Upper lobe of left lung (tissue), 6 donors: ENCODE data around the gene CRTC1. TPM values are rescaled to one million over a fixed set of nuclear protein-coding genes. Genes with fewer than 3 reads are reported as not detected.

ENCODE experiments used
- ATAC-seq, 2 donors: fragments of 200-7000 bp; cut with Tn5 transposase; one replicate each; pipeline ENCODE4 v1.9.1; 2022; ENCODE audit warnings: mild to moderate bottlenecking in 2 of 2, moderate library complexity in 2 of 2; ENCODE audit not compliant: low FRiP score in 2 of 2
- DNase-seq, 2 donors: peaks; one replicate each; pipeline ENCODE4 v3.0.0-alpha.2; 2019 to 2020
- H3K27ac ChIP-seq, 4 donors: fragments of 200-600 bp; sonication (generic); one replicate each; pipeline ENCODE4 v1.5.1; 2016 to 2019
- H3K27me3 ChIP-seq, 4 donors: fragments of 200-600 bp; sonication (generic); one replicate each; pipeline ENCODE4 v1.5.1; 2017 to 2019
- H3K36me3 ChIP-seq, 4 donors: fragments of 200-600 bp; sonication (generic); one replicate each; pipeline ENCODE4 v1.5.1; 2016 to 2019
- H3K4me1 ChIP-seq, 4 donors: fragments of 200-600 bp; sonication (generic); one replicate each; pipeline ENCODE4 v1.5.1; 2018 to 2019
- H3K4me3 ChIP-seq, 4 donors: fragments of 200-600 bp; sonication (generic); one replicate each; pipeline ENCODE4 v1.5.1; 2017 to 2019; ENCODE audit warnings: mild to moderate bottlenecking in 2 of 4, moderate library complexity in 1 of 4
- H3K9me3 ChIP-seq, 4 donors: fragments of 200-600 bp; sonication (generic); one replicate each; pipeline ENCODE4 v1.5.1; 2018 to 2019
- EP300 ChIP-seq, 4 donors: sonication (generic); formaldehyde crosslinking; IDR thresholded peaks; one replicate each; pipeline ENCODE4 v1.5.1; 2017; ENCODE audit warnings: antibody characterized with exemption in 4 of 4, control low read depth in 2 of 4
- POLR2A ChIP-seq, 4 donors: fragments of 450-650 bp; IDR thresholded peaks; one replicate each; pipeline ENCODE4 v1.5.1; 2016 to 2017; ENCODE audit warnings: antibody characterized with exemption in 4 of 4, mild to moderate bottlenecking in 2 of 4
- POLR2AphosphoS5 ChIP-seq, 2 donors: sonication (generic); formaldehyde crosslinking; IDR thresholded peaks; one replicate each; pipeline ENCODE4 v1.5.1; 2017; ENCODE audit warnings: antibody characterized with exemption in 2 of 2
- WGBS, 2 donors: methylation state at CpG; one replicate each; pipeline ENCODE4 v1.1.5; 2017 to 2018; 5-methylcytosine and 5-hydroxymethylcytosine counted together
- total RNA-seq, 6 donors: library from RNA; depleted of rRNA in 4 of 6; stranded (reverse); fragments of >200 nt in 4 of 6; gene quantifications; one replicate each; pipeline versions ENCODE4 v1.1.0 to v1.2.1, GENCODE V29; 2016 to 2021
- TF ChIP-seq, protein P1 (sequence below), 6 experiments: fragments of 450-650 bp in 4 of 6; fragments of 200-600 bp in 2 of 6; sonication (generic) in 2 of 6; IDR thresholded peaks; one replicate each; pipeline ENCODE4 v1.5.1; 2016 to 2019; ENCODE audit warnings: antibody characterized with exemption in 6 of 6
- donor health status: DM: no; HTN: no; CAD: no; lungs with moderate emphysema.
- donor health status: DM: no; HTN: yes; CAD: no; lungs with severe emphysema.

Gene CRTC1
- total RNA-seq, 6 donors from 2014 or later: 5.9 to 27.2 (median 15.6) TPM

DNA sequence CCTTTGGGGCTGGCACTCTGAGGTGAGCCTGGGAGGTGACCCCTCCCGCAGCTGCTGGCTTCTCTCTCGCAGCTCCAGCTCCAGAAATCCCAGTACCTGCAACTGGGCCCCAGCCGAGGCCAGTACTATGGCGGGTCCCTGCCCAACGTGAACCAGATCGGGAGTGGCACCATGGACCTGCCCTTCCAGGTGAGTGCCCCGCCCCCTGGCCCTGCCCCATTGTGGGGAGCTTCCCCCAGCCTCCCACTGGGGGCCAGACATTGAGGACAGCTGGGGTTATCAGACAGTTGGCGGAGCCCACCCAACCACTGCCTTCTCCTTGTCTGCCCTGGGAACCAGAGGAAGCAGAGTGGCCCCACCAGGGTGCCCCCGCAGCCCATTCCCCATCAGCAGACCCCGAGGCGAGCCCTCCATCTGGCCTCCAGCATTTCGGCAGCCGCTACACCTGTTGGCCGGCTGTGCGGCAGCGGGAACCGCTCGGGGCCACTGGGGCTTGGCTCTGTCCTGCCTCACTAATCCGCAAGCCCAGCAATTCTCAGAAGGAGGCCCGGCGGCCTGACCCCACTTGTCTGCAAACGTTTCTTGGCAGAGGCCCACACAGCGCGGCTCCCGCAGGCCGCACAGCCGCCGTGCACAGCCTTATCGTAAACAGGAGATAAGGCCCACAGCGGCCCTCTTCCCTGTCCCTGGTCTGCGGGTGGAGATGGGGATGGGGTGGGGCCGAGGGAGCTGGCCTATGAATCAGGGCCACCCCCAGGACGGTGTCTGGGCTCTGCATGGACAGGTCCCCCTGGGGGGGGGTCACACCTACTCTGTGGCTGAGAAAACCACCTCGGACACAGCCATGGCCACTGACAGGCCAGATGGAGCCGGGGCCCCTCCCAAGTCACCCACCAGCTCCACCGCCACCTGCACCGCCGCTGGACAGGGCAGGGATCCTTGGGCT lies 59.6 kb downstream of the CRTC1 start:
- H3K9me3 ChIP-seq: no peaks in the 10 kb centered on the region
- no peak for TF ChIP-seq EP300 (IDR thresholded peaks at IDR 0.05)
- TF ChIP-seq, protein P1, sequence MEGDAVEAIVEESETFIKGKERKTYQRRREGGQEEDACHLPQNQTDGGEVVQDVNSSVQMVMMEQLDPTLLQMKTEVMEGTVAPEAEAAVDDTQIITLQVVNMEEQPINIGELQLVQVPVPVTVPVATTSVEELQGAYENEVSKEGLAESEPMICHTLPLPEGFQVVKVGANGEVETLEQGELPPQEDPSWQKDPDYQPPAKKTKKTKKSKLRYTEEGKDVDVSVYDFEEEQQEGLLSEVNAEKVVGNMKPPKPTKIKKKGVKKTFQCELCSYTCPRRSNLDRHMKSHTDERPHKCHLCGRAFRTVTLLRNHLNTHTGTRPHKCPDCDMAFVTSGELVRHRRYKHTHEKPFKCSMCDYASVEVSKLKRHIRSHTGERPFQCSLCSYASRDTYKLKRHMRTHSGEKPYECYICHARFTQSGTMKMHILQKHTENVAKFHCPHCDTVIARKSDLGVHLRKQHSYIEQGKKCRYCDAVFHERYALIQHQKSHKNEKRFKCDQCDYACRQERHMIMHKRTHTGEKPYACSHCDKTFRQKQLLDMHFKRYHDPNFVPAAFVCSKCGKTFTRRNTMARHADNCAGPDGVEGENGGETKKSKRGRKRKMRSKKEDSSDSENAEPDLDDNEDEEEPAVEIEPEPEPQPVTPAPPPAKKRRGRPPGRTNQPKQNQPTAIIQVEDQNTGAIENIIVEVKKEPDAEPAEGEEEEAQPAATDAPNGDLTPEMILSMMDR (IDR thresholded peaks at IDR 0.05): no peak
- no peak for TF ChIP-seq POLR2AphosphoS5 (IDR thresholded peaks at IDR 0.05)
- no peak for TF ChIP-seq POLR2A (IDR thresholded peaks at IDR 0.05)
- ATAC-seq (peak; percentile 31 to 49), DNase-seq (peak; percentile 74 to 89)
- 85 to 87% methylated on average over 3 to 18 of the region's 38 CpGs for WGBS, 2 donors
- no peaks in the 10 kb centered on the region for H3K27me3 ChIP-seq
- H3K36me3 ChIP-seq: no peaks in the 10 kb centered on the region
- H3K4me3 ChIP-seq: no peak overlapping the region
- peaks cover 14 to 38% (median 33%) of the 10 kb centered on the region in 4 donors for H3K4me1 ChIP-seq
- peak overlapping the region in 3 of 4 donors; percentile 7 to 36 (median 29) for H3K27ac ChIP-seq

DNA sequence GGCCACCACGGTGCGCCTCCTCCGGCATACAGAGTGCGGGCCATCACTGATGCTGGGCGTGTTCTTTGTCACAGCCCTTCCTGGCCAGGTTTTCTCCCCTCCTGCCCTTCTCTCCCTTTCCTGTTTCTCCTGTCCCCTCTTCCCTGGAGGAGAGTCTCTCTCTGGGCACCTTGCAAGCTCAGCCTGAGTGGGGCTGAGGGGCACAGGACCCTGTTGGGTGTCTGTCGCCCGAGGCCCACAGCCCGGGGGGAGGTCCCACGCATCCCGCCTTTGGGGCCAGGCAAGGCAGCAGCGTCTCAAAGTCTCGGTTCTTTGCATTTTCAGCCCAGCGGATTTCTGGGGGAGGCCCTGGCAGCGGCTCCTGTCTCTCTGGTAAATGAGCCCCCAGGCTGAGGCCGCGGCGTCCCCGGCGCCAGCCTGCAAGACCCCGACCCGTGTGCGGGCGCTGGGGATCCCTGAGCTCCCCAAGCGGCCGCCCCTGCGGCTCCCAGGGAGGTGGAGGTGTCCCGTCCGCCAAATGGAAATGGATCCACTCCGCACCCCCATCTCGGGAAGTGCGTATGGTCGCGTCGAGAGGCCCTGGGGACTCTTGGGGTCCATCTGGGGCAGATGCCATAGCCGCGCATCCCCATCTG lies 60.4 kb downstream of the CRTC1 start:
- DNase-seq (peak in 1 of 2 donors; percentile 79), ATAC-seq (no peak)
- Histone ChIP-seq H3K27ac (peak overlapping the region in 1 of 4 donors; percentile 36), H3K36me3 (no peaks in the 10 kb centered on the region), H3K27me3 (no peaks in the 10 kb centered on the region), H3K4me1 (peaks cover 14 to 38% (median 33%) of the 10 kb centered on the region in 4 donors), H3K4me3 (no peak overlapping the region), H3K9me3 (no peaks in the 10 kb centered on the region)
- TF ChIP-seq POLR2AphosphoS5 (IDR thresholded peaks at IDR 0.05): no peak
- TF ChIP-seq, protein P1 (IDR thresholded peaks at IDR 0.05): no peak
- no peak for TF ChIP-seq POLR2A (IDR thresholded peaks at IDR 0.05)
- TF ChIP-seq EP300 (IDR thresholded peaks at IDR 0.05): no peak
- WGBS, 2 donors: 92 to 97% methylated on average over 12 to 32 of the region's 36 CpGs

DNA sequence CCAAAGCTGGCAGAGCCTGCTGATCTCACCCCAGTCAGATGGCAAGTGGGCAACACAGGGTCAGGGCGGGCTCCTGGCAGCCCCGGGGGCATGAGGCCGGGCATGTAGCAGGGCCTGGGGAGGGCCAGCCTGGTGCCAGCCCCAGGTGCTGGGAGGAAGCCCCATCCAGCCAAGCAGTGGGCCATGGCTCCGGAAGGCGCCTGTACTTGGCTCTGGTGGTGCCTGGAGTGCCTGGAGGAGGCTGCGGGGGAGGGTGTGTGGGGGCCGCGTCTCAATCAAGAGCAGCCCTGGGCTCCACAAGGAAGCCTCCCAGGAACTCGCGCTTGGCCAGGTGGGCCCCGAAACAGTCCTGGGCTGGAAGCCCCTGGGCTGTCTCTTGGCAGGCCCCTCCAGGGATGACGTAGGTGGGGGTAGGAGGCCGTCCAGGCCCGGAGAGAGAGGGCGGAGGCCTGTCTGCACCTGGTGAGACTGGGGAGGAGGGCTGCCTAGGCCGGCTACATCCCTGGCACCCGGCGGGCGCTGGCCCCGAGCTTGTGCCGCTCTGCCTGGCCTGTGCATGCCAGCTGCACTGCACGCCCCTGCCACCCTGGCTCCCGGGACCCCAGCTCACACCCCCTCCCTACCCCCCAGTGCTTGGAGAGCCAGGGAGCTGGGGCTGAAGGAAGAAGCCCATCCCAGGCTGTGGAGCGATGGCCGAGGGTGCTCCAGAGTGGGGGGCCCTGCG lies 61.7 kb downstream of the CRTC1 start:
- ATAC-seq: no peak
- peaks cover 14 to 34% (median 32%) of the 10 kb centered on the region in 4 donors for H3K4me1 ChIP-seq
- TF ChIP-seq, protein P1 (IDR thresholded peaks at IDR 0.05): no peak
- TF ChIP-seq EP300 (IDR thresholded peaks at IDR 0.05): no peak
- no peak for TF ChIP-seq POLR2A (IDR thresholded peaks at IDR 0.05)
- no peak for TF ChIP-seq POLR2AphosphoS5 (IDR thresholded peaks at IDR 0.05)
- H3K27me3 ChIP-seq: no peaks in the 10 kb centered on the region
- WGBS, 2 donors: 83 to 94% methylated on average over 2 to 22 of the region's 26 CpGs
- H3K4me3 ChIP-seq: no peak overlapping the region
- no peaks in the 10 kb centered on the region for H3K9me3 ChIP-seq
- peak in 1 of 2 donors; percentile 82 for DNase-seq
- H3K27ac ChIP-seq: no peak overlapping the region
- peaks cover 0 to 11% (median 2%) of the 10 kb centered on the region in 4 donors for H3K36me3 ChIP-seq

DNA sequence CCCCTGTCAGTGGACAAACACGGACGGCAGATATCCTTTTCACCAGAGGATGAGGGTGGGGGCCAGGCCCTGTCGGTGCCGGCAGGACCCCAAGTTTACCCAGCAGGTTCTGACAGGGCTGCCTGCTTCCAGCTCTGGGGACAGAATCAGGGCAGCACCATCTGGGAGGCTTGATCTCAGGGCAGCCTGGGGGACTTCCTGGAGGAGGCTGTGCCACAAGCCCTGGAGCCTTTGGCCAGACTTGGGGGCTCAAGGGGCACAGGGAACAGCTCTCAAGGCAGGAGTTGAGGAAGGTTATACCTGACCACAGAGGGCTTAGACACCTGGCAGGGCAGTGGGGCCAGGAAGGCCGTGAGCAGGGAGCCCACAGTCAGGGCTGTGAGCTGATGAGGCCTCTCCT lies 62.5 kb downstream of the CRTC1 start:
- 88 to 93% methylated on average over 3 of the region's 5 CpGs for WGBS, 2 donors
- no peak for ATAC-seq
- Histone ChIP-seq H3K4me3 (no peak overlapping the region), H3K36me3 (peaks cover 0 to 18% (median 5%) of the 10 kb centered on the region in 4 donors), H3K9me3 (no peaks in the 10 kb centered on the region), H3K4me1 (peaks cover 12 to 26% (median 25%) of the 10 kb centered on the region in 4 donors), H3K27me3 (no peaks in the 10 kb centered on the region), H3K27ac (no peak overlapping the region)
- TF ChIP-seq POLR2AphosphoS5 (IDR thresholded peaks at IDR 0.05) (no peak), POLR2A (IDR thresholded peaks at IDR 0.05) (no peak), EP300 (IDR thresholded peaks at IDR 0.05) (no peak)
- TF ChIP-seq, protein P1 (IDR thresholded peaks at IDR 0.05): no peak
- DNase-seq: no peak
